PC-9 (cell line): ENCODE data around the gene FBXL5.

Source experiments
- EZH2 ChIP-seq: fragments of 200-600 bp; sonication (generic); IDR thresholded peaks from 2 replicates; pipeline ENCODE4 v1.8.0; 2017; ENCODE audit warnings: antibody characterized with exemption, low read depth
- TF ChIP-seq, protein P1 (sequence below): fragments of 200-600 bp; sonication (generic); conservative IDR thresholded peaks from 2 replicates; pipeline ENCODE4 v1.6.1; 2017; ENCODE audit warnings: mixed run types, antibody characterized with exemption, mild to moderate bottlenecking, moderate library complexity

DNA sequence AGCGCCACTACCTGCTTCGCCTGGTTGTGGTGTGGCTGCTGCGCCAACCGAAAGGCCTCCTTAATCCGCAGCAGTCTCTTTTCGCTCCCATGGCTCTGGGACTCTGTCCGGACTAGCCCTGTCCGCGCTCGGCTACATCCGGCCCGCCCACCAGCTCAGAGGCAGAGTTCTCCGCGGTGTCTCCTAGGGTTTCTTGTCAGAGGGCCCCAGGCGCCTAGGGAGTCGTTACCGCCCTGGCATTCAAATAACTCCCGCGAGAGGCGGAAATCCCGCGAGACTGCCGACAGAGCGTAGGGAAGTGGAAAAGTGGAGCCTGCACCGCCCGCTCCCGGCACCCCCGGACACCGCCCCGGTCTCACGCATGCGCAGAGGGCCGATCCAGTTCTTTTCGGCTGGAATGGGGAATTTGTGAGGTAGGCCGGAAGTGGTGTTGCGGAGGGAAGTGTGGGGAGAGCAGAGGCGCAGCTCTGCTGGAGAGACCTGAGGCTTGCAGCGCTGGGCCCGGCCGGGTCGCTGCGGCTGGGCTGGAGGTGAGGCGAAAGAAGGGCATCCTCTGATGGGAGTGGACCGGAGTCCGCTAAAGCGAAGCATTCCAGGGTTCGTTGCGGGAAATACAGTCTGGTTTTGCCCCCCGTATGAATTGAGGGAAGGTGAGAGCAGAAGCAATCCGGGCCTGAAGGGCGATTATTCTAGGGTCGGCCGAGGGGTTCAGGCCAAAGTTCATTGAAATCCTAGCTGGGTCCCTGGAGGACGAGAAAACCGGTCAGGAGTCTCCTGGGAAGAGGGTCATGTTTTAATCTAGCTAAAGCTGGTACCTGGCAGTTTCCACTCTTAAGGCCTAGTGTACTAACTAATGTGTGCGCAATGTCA, 26.4 kb upstream of the FBXL5 start, which contains the start of gene FAM200B:
- TF ChIP-seq, protein P1, sequence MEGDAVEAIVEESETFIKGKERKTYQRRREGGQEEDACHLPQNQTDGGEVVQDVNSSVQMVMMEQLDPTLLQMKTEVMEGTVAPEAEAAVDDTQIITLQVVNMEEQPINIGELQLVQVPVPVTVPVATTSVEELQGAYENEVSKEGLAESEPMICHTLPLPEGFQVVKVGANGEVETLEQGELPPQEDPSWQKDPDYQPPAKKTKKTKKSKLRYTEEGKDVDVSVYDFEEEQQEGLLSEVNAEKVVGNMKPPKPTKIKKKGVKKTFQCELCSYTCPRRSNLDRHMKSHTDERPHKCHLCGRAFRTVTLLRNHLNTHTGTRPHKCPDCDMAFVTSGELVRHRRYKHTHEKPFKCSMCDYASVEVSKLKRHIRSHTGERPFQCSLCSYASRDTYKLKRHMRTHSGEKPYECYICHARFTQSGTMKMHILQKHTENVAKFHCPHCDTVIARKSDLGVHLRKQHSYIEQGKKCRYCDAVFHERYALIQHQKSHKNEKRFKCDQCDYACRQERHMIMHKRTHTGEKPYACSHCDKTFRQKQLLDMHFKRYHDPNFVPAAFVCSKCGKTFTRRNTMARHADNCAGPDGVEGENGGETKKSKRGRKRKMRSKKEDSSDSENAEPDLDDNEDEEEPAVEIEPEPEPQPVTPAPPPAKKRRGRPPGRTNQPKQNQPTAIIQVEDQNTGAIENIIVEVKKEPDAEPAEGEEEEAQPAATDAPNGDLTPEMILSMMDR: no peak
- TF ChIP-seq EZH2: no peak
